H9 (cell line): ENCODE data around the gene RFT1. TPM values are rescaled to one million over a fixed set of nuclear protein-coding genes. Genes with fewer than 3 reads are reported as not detected.

ENCODE experiments used
- DNase-seq: peaks from one replicate; pipeline ENCODE4 v3.0.0-alpha.2; 2017
- H2AFZ ChIP-seq: one replicate; pipeline ENCODE4 v1.6.1; 2013; ENCODE audit warnings: mild to moderate bottlenecking, low read length, control low read depth, moderate library complexity
- H2AK5ac ChIP-seq: 2 replicates; pipeline ENCODE4 v1.6.1; 2013; ENCODE audit warnings: low read length, control low read depth, mixed read lengths; ENCODE audit not compliant: insufficient read length
- H2BK120ac ChIP-seq: one replicate; pipeline ENCODE4 v1.6.1; 2013; ENCODE audit warnings: low read depth, mild to moderate bottlenecking, low read length, control low read depth, inconsistent platforms; ENCODE audit not compliant: poor library complexity, severe bottlenecking
- H2BK12ac ChIP-seq: 2 replicates; pipeline ENCODE4 v1.6.1; 2013; ENCODE audit warnings: low read length, control low read depth, mixed read lengths, low read depth; ENCODE audit not compliant: insufficient read length
- H2BK15ac ChIP-seq: 2 replicates; pipeline ENCODE4 v1.6.1; 2013; ENCODE audit warnings: low read depth, low read length, control low read depth
- H2BK20ac ChIP-seq: one replicate; pipeline ENCODE4 v1.6.1; 2013; ENCODE audit warnings: low read depth, mild to moderate bottlenecking, low read length, control low read depth, inconsistent platforms; ENCODE audit not compliant: poor library complexity, severe bottlenecking
- H2BK5ac ChIP-seq: 2 replicates; pipeline ENCODE4 v1.6.1; 2013; ENCODE audit warnings: low read length, control low read depth, mixed read lengths; ENCODE audit not compliant: insufficient read length
- H3K14ac ChIP-seq: 2 replicates; pipeline ENCODE4 v1.6.1; 2013; ENCODE audit warnings: low read length, control low read depth; ENCODE audit not compliant: insufficient read depth
- H3K18ac ChIP-seq: 2 replicates; pipeline ENCODE4 v1.6.1; 2013; ENCODE audit warnings: low read depth, mild to moderate bottlenecking, mixed read lengths, low read length, control low read depth; ENCODE audit not compliant: insufficient read length
- H3K23ac ChIP-seq: 2 replicates; pipeline ENCODE4 v1.6.1; 2013; ENCODE audit warnings: low read length, control low read depth, mixed read lengths, low read depth; ENCODE audit not compliant: insufficient read length
- H3K23me2 ChIP-seq: 2 replicates; pipeline ENCODE4 v1.6.1; 2013; ENCODE audit warnings: low read depth, mild to moderate bottlenecking, mixed read lengths, low read length, control low read depth; ENCODE audit not compliant: insufficient read length, poor library complexity, severe bottlenecking
- H3K27ac ChIP-seq: 2 replicates; pipeline ENCODE4 v1.5.1; 2013; ENCODE audit warnings: low read length, control low read depth, mixed read lengths, low read depth; ENCODE audit not compliant: insufficient read length
- H3K27me3 ChIP-seq: 2 replicates; pipeline ENCODE4 v1.6.1; 2013; ENCODE audit warnings: low read length, control low read depth, inconsistent platforms; ENCODE audit not compliant: insufficient read depth
- H3K4ac ChIP-seq: 2 replicates; pipeline ENCODE4 v1.6.1; 2013; ENCODE audit warnings: low read depth, mild to moderate bottlenecking, control low read depth, inconsistent platforms, low read length, moderate library complexity
- H3K4me1 ChIP-seq: 2 replicates; pipeline ENCODE4 v1.6.1; 2013; ENCODE audit warnings: low read length, control low read depth, inconsistent platforms; ENCODE audit not compliant: insufficient read depth
- H3K4me2 ChIP-seq: 2 replicates; pipeline ENCODE4 v1.6.1; 2013; ENCODE audit warnings: low read length, control low read depth, mixed read lengths; ENCODE audit not compliant: insufficient read length, insufficient read depth
- H3K56ac ChIP-seq: 2 replicates; pipeline ENCODE4 v1.6.1; 2013; ENCODE audit warnings: low read depth, mild to moderate bottlenecking, mixed read lengths, low read length, control low read depth; ENCODE audit not compliant: insufficient read length
- H3K79me1 ChIP-seq: 2 replicates; pipeline ENCODE4 v1.6.1; 2013; ENCODE audit warnings: low read depth, mild to moderate bottlenecking, moderate library complexity, low read length, control low read depth, inconsistent platforms; ENCODE audit not compliant: insufficient read depth, poor library complexity, severe bottlenecking
- H3K79me2 ChIP-seq: 2 replicates; pipeline ENCODE4 v1.6.1; 2013; ENCODE audit warnings: low read length, control low read depth, inconsistent platforms; ENCODE audit not compliant: insufficient read depth
- H3K9ac ChIP-seq: 2 replicates; pipeline ENCODE4 v1.6.1; 2013; ENCODE audit warnings: low read length, control low read depth, mixed read lengths; ENCODE audit not compliant: insufficient read length; ENCODE audit errors: extremely low read depth
- H3K9me3 ChIP-seq: one replicate; pipeline ENCODE4 v1.6.1; 2013; ENCODE audit warnings: low read depth, low read length, inconsistent platforms; ENCODE audit not compliant: control insufficient read depth
- H3T11ph ChIP-seq: one replicate; pipeline ENCODE4 v1.6.1; 2013; ENCODE audit warnings: mild to moderate bottlenecking, low read length, control low read depth, inconsistent platforms
- H4K20me1 ChIP-seq: one replicate; pipeline ENCODE4 v1.6.1; 2013; ENCODE audit not compliant: control insufficient read depth, insufficient read length, insufficient read depth
- H4K5ac ChIP-seq: 2 replicates; pipeline ENCODE4 v1.6.1; 2013; ENCODE audit warnings: low read depth, mild to moderate bottlenecking, mixed read lengths, low read length, control low read depth; ENCODE audit not compliant: insufficient read length
- H4K8ac ChIP-seq: replicated peaks from 2 replicates; pipeline ENCODE4 v1.6.1; 2013; ENCODE audit warnings: low read length, control low read depth, mixed read lengths, low read depth; ENCODE audit not compliant: insufficient read length
- H4K91ac ChIP-seq: 2 replicates; pipeline ENCODE4 v1.6.1; 2013; ENCODE audit warnings: low read depth, mild to moderate bottlenecking, moderate library complexity, mixed read lengths, low read length, control low read depth; ENCODE audit not compliant: insufficient read length
- H3K27ac Mint-ChIP-seq, 3 experiments: 2 replicates in 2 of 3; 3 replicates in 1 of 3; pipeline ENCODE4 v1.8.0; 2020 to 2021; ENCODE audit warnings: mixed read lengths in 3 of 3, mild to moderate bottlenecking in 1 of 3, moderate library complexity in 1 of 3
- H3K27me3 Mint-ChIP-seq: 2 replicates; pipeline ENCODE4 v1.8.0; 2021; ENCODE audit warnings: low read depth, mild to moderate bottlenecking, moderate library complexity, mixed read lengths
- H3K36me3 Mint-ChIP-seq, 3 experiments: 2 replicates in 2 of 3; 3 replicates in 1 of 3; pipeline ENCODE4 v1.8.0; 2020 to 2021; ENCODE audit warnings: low read depth in 3 of 3, mixed read lengths in 3 of 3; ENCODE audit not compliant: insufficient read depth in 1 of 3
- H3K4me1 Mint-ChIP-seq, 2 experiments: 2 replicates each; pipeline ENCODE4 v1.8.0; 2020; ENCODE audit warnings: mixed read lengths in 2 of 2
- H3K4me3 Mint-ChIP-seq, 2 experiments: 2 replicates in 1 of 2; 3 replicates in 1 of 2; pipeline ENCODE4 v1.8.0; 2020 to 2021; ENCODE audit warnings: mild to moderate bottlenecking in 2 of 2, mixed read lengths in 2 of 2, moderate library complexity in 1 of 2
- H3K9me3 Mint-ChIP-seq, 2 experiments: 2 replicates in 1 of 2; 3 replicates in 1 of 2; pipeline ENCODE4 v1.8.0; 2020; ENCODE audit warnings: mild to moderate bottlenecking in 2 of 2, mixed read lengths in 2 of 2, moderate library complexity in 1 of 2
- CTCF ChIP-seq: fragments of 200-600 bp; sonication (generic); conservative IDR thresholded peaks from 3 replicates; pipeline ENCODE4 v1.8.0; 2021; ENCODE audit warnings: antibody characterized with exemption, mild to moderate bottlenecking
- WGBS: extraction: QIAGEN DNeasy Blood & Tissue Kit; methylation state at CpG from one replicate; pipeline ENCODE4 v1.1.7; 2013; ENCODE audit warnings: missing lambda C conversion rate, low lambda C conversion rate, mixed read lengths; ENCODE audit not compliant: insufficient read length; ENCODE audit errors: extremely low coverage; 5-methylcytosine and 5-hydroxymethylcytosine counted together
- total RNA-seq: library from RNA; stranded (reverse); gene quantifications from 2 replicates; pipeline ENCODE4 v1.2.1, GENCODE V29; 2021

The RFT1 gene
- total RNA-seq, 1 experiment from 2014 or later: 24.1 TPM

DNA sequence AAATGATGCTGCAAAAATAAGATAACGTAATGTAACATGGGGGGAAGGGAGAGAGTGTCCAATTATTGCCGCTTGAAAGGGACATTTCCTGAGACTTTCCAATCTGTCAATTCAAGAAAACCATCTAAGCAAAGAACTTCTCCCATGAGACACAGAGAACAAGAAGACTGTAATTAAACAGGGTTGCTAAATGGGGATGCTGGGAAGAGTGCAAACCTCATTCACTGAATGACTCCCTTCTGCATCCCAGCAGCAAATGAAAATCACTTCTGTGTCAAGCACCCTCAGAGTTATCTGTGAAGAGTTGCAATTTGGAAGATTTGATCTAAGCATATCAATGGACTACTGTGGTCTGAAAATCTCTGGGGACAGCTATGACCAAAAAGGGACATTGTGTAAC is 3.6 kb downstream of the RFT1 start:
- H2AFZ ChIP-seq: no peak overlapping the region
- H2AK5ac ChIP-seq: no peak overlapping the region
- no peak overlapping the region for H3K4ac ChIP-seq
- peaks cover 12 to 15% of the 10 kb centered on the region in 2 experiments for H3K4me1 Mint-ChIP-seq
- no peaks in the 10 kb centered on the region for H3K9me3 Mint-ChIP-seq
- no peak overlapping the region for H4K8ac ChIP-seq
- H3K4me1 ChIP-seq: peaks cover 3% of the 10 kb centered on the region; the same call in 1 of the 2 replicates
- no peak overlapping the region for H4K5ac ChIP-seq
- no peak overlapping the region for H3K27ac ChIP-seq
- no peak overlapping the region for H2BK20ac ChIP-seq
- H3K9me3 ChIP-seq: no peaks in the 10 kb centered on the region
- no peak overlapping the region for H2BK120ac ChIP-seq
- no peak overlapping the region for H3K14ac ChIP-seq
- no peak overlapping the region for H2BK12ac ChIP-seq
- H3K36me3 Mint-ChIP-seq: peaks cover 12 to 40% (median 39%) of the 10 kb centered on the region in 3 experiments; a peak in 6 of 7 replicates
- no peak overlapping the region for H3K4me3 Mint-ChIP-seq
- no CpG with 5 or more reads among the region's 2 CpGs for WGBS
- DNase-seq: no peak
- no peak overlapping the region for H4K91ac ChIP-seq
- TF ChIP-seq CTCF: no peak
- no peak overlapping the region for H3K56ac ChIP-seq
- H3K27me3 Mint-ChIP-seq: no peaks in the 10 kb centered on the region
- no peak overlapping the region for H2BK5ac ChIP-seq
- H3K27ac Mint-ChIP-seq: no peak overlapping the region
- peaks cover 6% of the 10 kb centered on the region for H3K23me2 ChIP-seq
- H4K20me1 ChIP-seq: no peaks in the 10 kb centered on the region
- no peak overlapping the region for H3K9ac ChIP-seq
- no peak overlapping the region for H3T11ph ChIP-seq
- H3K4me2 ChIP-seq: no peak overlapping the region
- no peak overlapping the region for H2BK15ac ChIP-seq
- peaks cover 3% of the 10 kb centered on the region for H3K79me1 ChIP-seq
- no peak overlapping the region for H3K23ac ChIP-seq
- no peak overlapping the region for H3K18ac ChIP-seq
- H3K27me3 ChIP-seq: no peaks in the 10 kb centered on the region
- peaks cover 2% of the 10 kb centered on the region; the same call in 1 of the 2 replicates for H3K79me2 ChIP-seq
